Measurements from ENCODE around the gene DNAJB6. TPM values are rescaled to one million over a fixed set of nuclear protein-coding genes. Genes with fewer than 3 reads are reported as not detected.

Gene DNAJB6
- total RNA-seq, 2 donors from 2014 or later, result 126 to 174 TPM

DNA sequence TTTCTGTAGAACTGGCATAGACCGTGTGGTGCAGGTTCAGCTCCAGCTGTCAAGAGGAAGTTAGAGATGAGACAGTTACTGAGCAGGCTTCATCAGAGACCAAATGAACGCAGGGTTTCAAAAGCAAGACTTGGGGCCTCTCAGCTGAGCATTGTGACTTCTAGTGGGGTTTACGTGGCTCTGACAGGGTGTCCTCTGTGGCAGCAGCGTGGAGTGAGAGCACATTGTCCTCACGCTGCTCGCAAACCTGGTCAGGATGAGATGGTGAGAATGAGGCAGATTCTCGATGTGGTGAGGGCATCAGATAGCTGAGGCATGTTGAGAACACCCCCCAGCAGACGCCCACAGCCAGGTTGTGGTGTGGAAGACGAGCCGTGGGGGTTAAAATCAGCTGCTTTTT is 126.0 kb downstream of the DNAJB6 start:
- Histone ChIP-seq H3K9ac (ENCODE audit: extremely low read depth, low read length, poor library complexity, severe bottlenecking) (no peak overlapping the region), H3K4me1 (ENCODE audit: control insufficient read depth, insufficient read depth, low read length) (no peaks in the 10 kb centered on the region), H3K4me3 (ENCODE audit: low read length) (no peak overlapping the region), H3K27ac (ENCODE audit: low read depth, low read length) (no peak overlapping the region), H3K36me3 (ENCODE audit: control insufficient read depth, insufficient read depth, low read length) (no peaks in the 10 kb centered on the region), H3K9me3 (ENCODE audit: control insufficient read depth, low read length) (peaks cover 4% of the 10 kb centered on the region), H3K27me3 (ENCODE audit: control insufficient read depth, insufficient read depth, low read length, poor library complexity, severe bottlenecking) (no peaks in the 10 kb centered on the region)
- peaks cover 3% of the 10 kb centered on the region for H3K4me1 Mint-ChIP-seq
- no peak for DNase-seq
- H3K27ac Mint-ChIP-seq, result no peak overlapping the region
- 69 to 71% methylated on average over 7 to 10 of the region's 10 CpGs for WGBS, 2 experiments (ENCODE audit: insufficient coverage in 1 of 2, insufficient read length in 1 of 2)
- TF ChIP-seq, protein P1, sequence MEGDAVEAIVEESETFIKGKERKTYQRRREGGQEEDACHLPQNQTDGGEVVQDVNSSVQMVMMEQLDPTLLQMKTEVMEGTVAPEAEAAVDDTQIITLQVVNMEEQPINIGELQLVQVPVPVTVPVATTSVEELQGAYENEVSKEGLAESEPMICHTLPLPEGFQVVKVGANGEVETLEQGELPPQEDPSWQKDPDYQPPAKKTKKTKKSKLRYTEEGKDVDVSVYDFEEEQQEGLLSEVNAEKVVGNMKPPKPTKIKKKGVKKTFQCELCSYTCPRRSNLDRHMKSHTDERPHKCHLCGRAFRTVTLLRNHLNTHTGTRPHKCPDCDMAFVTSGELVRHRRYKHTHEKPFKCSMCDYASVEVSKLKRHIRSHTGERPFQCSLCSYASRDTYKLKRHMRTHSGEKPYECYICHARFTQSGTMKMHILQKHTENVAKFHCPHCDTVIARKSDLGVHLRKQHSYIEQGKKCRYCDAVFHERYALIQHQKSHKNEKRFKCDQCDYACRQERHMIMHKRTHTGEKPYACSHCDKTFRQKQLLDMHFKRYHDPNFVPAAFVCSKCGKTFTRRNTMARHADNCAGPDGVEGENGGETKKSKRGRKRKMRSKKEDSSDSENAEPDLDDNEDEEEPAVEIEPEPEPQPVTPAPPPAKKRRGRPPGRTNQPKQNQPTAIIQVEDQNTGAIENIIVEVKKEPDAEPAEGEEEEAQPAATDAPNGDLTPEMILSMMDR (conservative IDR thresholded peaks at IDR 0.05), result no peak
- H3K4me3 Mint-ChIP-seq, result no peak overlapping the region
- H3K9me3 Mint-ChIP-seq, result no peaks in the 10 kb centered on the region
- H3K27me3 Mint-ChIP-seq (ENCODE audit: insufficient read depth), result peaks cover 3% of the 10 kb centered on the region
- H3K36me3 Mint-ChIP-seq (ENCODE audit: low read depth), result no peaks in the 10 kb centered on the region

DNA sequence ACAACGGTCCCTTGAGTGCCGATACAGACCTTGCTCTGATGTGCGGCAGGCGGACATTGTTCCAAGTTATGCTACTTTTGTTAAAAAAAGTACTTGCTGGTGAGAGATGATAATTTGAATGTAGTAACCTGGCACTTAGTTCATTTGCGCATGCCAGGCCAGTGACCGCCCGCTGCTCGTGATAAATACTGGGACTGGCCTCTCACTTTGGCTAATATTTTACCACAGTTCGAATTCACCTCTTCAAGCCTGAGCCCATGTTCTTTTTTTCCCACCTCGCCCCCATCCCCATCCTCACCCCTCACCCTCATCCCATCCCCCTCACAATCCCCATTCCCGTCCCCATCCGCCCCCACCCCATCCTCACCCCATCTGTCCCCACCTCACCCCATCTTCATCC is 126.4 kb downstream of the DNAJB6 start:
- DNase-seq, result no peak
- peaks cover 4% of the 10 kb centered on the region for H3K9me3 ChIP-seq (ENCODE audit: control insufficient read depth, low read length)
- no peaks in the 10 kb centered on the region for H3K9me3 Mint-ChIP-seq
- WGBS, 2 experiments (ENCODE audit: insufficient coverage in 1 of 2, insufficient read length in 1 of 2), result 75 to 97% methylated on average over 8 to 11 of the region's 12 CpGs
- TF ChIP-seq, protein P1 (conservative IDR thresholded peaks at IDR 0.05), result no peak
- H3K36me3 ChIP-seq (ENCODE audit: control insufficient read depth, insufficient read depth, low read length), result no peaks in the 10 kb centered on the region
- no peak overlapping the region for H3K4me3 Mint-ChIP-seq
- no peak overlapping the region for H3K9ac ChIP-seq (ENCODE audit: extremely low read depth, low read length, poor library complexity, severe bottlenecking)
- no peak overlapping the region for H3K27ac ChIP-seq (ENCODE audit: low read depth, low read length)
- H3K4me3 ChIP-seq (ENCODE audit: low read length), result no peak overlapping the region
- H3K27me3 ChIP-seq (ENCODE audit: control insufficient read depth, insufficient read depth, low read length, poor library complexity, severe bottlenecking), result no peaks in the 10 kb centered on the region
- no peaks in the 10 kb centered on the region for H3K4me1 Mint-ChIP-seq
- H3K4me1 ChIP-seq (ENCODE audit: control insufficient read depth, insufficient read depth, low read length), result no peaks in the 10 kb centered on the region
- H3K36me3 Mint-ChIP-seq (ENCODE audit: low read depth), result no peaks in the 10 kb centered on the region
- H3K27ac Mint-ChIP-seq, result no peak overlapping the region
- H3K27me3 Mint-ChIP-seq (ENCODE audit: insufficient read depth), result peaks cover 3% of the 10 kb centered on the region

DNA sequence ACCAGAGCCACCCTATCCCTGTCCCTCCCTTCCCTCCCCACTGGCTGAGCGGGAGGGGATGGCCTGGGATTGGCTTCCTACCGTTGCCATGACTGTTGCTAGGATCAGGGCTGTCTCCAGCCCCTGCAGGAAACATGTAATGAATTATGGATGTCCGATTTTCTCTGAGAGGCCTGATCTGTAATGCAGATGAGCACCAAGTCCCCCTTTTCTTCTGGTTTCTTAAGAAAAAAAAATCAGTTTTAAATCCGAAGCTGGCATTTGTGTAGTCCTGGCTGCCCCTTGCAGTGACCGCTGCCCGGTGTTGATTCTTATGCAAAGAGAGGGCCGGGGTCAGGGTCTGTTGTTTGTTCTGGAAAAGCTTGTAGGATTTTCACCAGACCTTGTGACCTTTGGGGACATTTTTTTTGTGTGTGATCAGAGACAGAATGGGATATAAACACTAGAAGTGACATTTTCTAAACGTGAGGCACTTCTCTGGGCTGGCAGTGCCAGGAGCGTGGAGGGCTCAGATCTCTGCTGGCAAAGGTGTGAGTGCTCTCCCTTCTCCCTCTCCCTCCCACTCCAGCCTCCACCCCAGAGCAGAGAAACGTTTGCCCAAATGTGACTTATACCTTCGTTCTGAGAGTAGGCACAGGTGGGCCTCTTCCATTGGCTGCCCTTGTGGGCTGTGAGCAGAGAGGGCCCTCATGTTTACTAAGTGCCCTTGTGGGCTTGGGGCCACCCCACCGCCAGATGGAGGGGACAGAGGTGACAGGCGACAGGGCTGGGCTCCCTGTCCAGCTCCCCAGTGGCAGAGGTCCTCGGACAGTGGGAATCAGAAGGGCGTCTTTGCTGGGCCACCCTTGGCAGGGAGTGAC is 127.5 kb downstream of the DNAJB6 start:
- TF ChIP-seq, protein P1 (conservative IDR thresholded peaks at IDR 0.05), result no peak
- H3K4me1 ChIP-seq (ENCODE audit: control insufficient read depth, insufficient read depth, low read length), result no peaks in the 10 kb centered on the region
- Mint-ChIP-seq H3K9me3 (no peaks in the 10 kb centered on the region), H3K27me3 (ENCODE audit: insufficient read depth) (peaks cover 3% of the 10 kb centered on the region), H3K4me3 (no peak overlapping the region), H3K36me3 (ENCODE audit: low read depth) (no peaks in the 10 kb centered on the region), H3K27ac (peak overlapping the region; percentile 52), H3K4me1 (no peaks in the 10 kb centered on the region)
- no peak overlapping the region for H3K27ac ChIP-seq (ENCODE audit: low read depth, low read length)
- H3K27me3 ChIP-seq (ENCODE audit: control insufficient read depth, insufficient read depth, low read length, poor library complexity, severe bottlenecking), result no peaks in the 10 kb centered on the region
- no peaks in the 10 kb centered on the region for H3K36me3 ChIP-seq (ENCODE audit: control insufficient read depth, insufficient read depth, low read length)
- no peaks in the 10 kb centered on the region for H3K9me3 ChIP-seq (ENCODE audit: control insufficient read depth, low read length)
- no peak for DNase-seq
- H3K4me3 ChIP-seq (ENCODE audit: low read length), result no peak overlapping the region
- WGBS, 2 experiments (ENCODE audit: insufficient coverage in 1 of 2, insufficient read length in 1 of 2), result 66 to 67% methylated on average over 11 to 15 of the region's 15 CpGs
- H3K9ac ChIP-seq (ENCODE audit: extremely low read depth, low read length, poor library complexity, severe bottlenecking), result no peak overlapping the region
